Smooth muscle cell (in vitro differentiated cells): ENCODE measurements around the gene CERS6. TPM values are rescaled to one million over a fixed set of nuclear protein-coding genes. Genes with fewer than 3 reads are reported as not detected.

Experiments
- DNase-seq: peaks from one replicate; lab custom pipeline; 2025; ENCODE audit not compliant: unreplicated experiment; lab: John Stamatoyannopoulos, UW
- H2AFZ ChIP-seq: fragments of 200-600 bp; sonication (generic); 2 replicates; pipeline ENCODE4 v1.6.0; 2016; ENCODE audit warnings: antibody characterized with exemption, low read depth, mild to moderate bottlenecking
- H3F3A ChIP-seq: fragments of 200-600 bp; sonication (generic); 2 replicates; pipeline ENCODE4 v1.6.0; 2017; ENCODE audit warnings: antibody characterized with exemption, low read depth
- H3K27ac ChIP-seq: fragments of 200-600 bp; sonication (generic); 2 replicates; pipeline ENCODE4 v1.5.1; 2016; ENCODE audit warnings: low read depth, mild to moderate bottlenecking
- H3K27me3 ChIP-seq: fragments of 200-600 bp; sonication (generic); 2 replicates; pipeline ENCODE4 v1.6.1; 2016; ENCODE audit warnings: low read depth, mild to moderate bottlenecking
- H3K36me3 ChIP-seq: fragments of 200-600 bp; sonication (generic); 2 replicates; pipeline ENCODE4 v1.5.1; 2016; ENCODE audit warnings: low read depth
- H3K4me1 ChIP-seq: fragments of 200-600 bp; sonication (generic); 2 replicates; pipeline ENCODE4 v1.5.1; 2016; ENCODE audit warnings: low read depth
- H3K4me2 ChIP-seq: fragments of 200-600 bp; sonication (generic); 2 replicates; pipeline ENCODE4 v1.6.0; 2016; ENCODE audit warnings: mild to moderate bottlenecking
- H3K4me3 ChIP-seq: fragments of 200-600 bp; sonication (generic); 2 replicates; pipeline ENCODE4 v1.5.1; 2016; ENCODE audit warnings: mild to moderate bottlenecking
- H3K79me2 ChIP-seq: fragments of 200-600 bp; sonication (generic); 2 replicates; pipeline ENCODE4 v1.6.0; 2016; ENCODE audit warnings: low read depth, mild to moderate bottlenecking
- H3K9ac ChIP-seq: fragments of 200-600 bp; sonication (generic); 2 replicates; pipeline ENCODE4 v1.6.0; 2016; ENCODE audit warnings: low read depth
- H3K9me3 ChIP-seq: fragments of 200-600 bp; sonication (generic); replicated peaks from 2 replicates; pipeline ENCODE4 v1.5.1; 2016; ENCODE audit warnings: low read depth
- H4K20me1 ChIP-seq: fragments of 200-600 bp; sonication (generic); 2 replicates; pipeline ENCODE4 v1.6.0; 2016; ENCODE audit warnings: low read depth
- CTCF ChIP-seq: fragments of 200-600 bp; sonication (generic); IDR thresholded peaks from 2 replicates; pipeline ENCODE4 v1.5.1; 2017; ENCODE audit warnings: borderline replicate concordance, mild to moderate bottlenecking, antibody characterized with exemption; ENCODE audit not compliant: insufficient read depth, poor library complexity, severe bottlenecking
- WGBS: methylation state at CpG from one replicate; pipeline ENCODE4 v1.1.7; 2016; ENCODE audit warnings: low lambda C conversion rate; 5-methylcytosine and 5-hydroxymethylcytosine counted together
- polyA plus RNA-seq: library from polyadenylated mRNA; unstranded; fragments of >200 nt; fragmentation: Nextera tagmentation; extraction: Ambion mirVana; gene quantifications from 2 replicates; pipeline ENCODE4 v1.2.1, GENCODE V29; 2016
- total RNA-seq: library from RNA; depleted of rRNA; stranded (reverse); fragments of >200 nt; gene quantifications from 2 replicates; pipeline ENCODE4 v1.2.3, GENCODE V29; 2014

The CERS6 gene
- total and polyA plus RNA-seq, 2 experiments from 2014 or later = 9.2 to 26.6 TPM

- H3K4me3 ChIP-seq = no peak overlapping the region
- TF ChIP-seq CTCF = no peak
- no peak overlapping the region for H3K9ac ChIP-seq
- peaks cover 4% of the 10 kb centered on the region for H4K20me1 ChIP-seq
- H3K27ac ChIP-seq = no peak overlapping the region
- no peaks in the 10 kb centered on the region for H3K79me2 ChIP-seq
- H3F3A ChIP-seq = no peaks in the 10 kb centered on the region
- H3K36me3 ChIP-seq = no peaks in the 10 kb centered on the region
- H3K9me3 ChIP-seq = no peaks in the 10 kb centered on the region
- no peak overlapping the region for H3K4me2 ChIP-seq
- H2AFZ ChIP-seq = no peak overlapping the region
- H3K27me3 ChIP-seq = no peaks in the 10 kb centered on the region
- no peak for DNase-seq
- H3K4me1 ChIP-seq = no peaks in the 10 kb centered on the region
- WGBS = 95% methylated on average over 1 of the region's 1 CpG
These were observed 117.2 kb downstream of the CERS6 start for GRCh38 chr2:168573128-168573903.

GRCh38 chr2:168574856-168575630 is 119.0 kb downstream of the CERS6 start:
- H3K79me2 ChIP-seq = no peaks in the 10 kb centered on the region
- no peaks in the 10 kb centered on the region for H4K20me1 ChIP-seq
- no peaks in the 10 kb centered on the region for H3K9me3 ChIP-seq
- H3K9ac ChIP-seq = no peak overlapping the region
- H3K27me3 ChIP-seq = no peaks in the 10 kb centered on the region
- WGBS = 85% methylated on average over 4 of the region's 4 CpGs
- no peak for DNase-seq
- H3K4me3 ChIP-seq = no peak overlapping the region
- no peaks in the 10 kb centered on the region for H3K4me1 ChIP-seq
- H2AFZ ChIP-seq = no peak overlapping the region
- no peak overlapping the region for H3K4me2 ChIP-seq
- no peak for TF ChIP-seq CTCF
- peak overlapping the region; percentile 37 for H3K27ac ChIP-seq
- H3K36me3 ChIP-seq = no peaks in the 10 kb centered on the region
- H3F3A ChIP-seq = no peaks in the 10 kb centered on the region

GRCh38 chr2:168577885-168578284 is 121.8 kb downstream of the CERS6 start:
- Histone ChIP-seq H3K36me3 (no peaks in the 10 kb centered on the region), H3K27me3 (no peaks in the 10 kb centered on the region), H3K9ac (no peak overlapping the region), H3K79me2 (no peaks in the 10 kb centered on the region), H3K27ac (no peak overlapping the region), H4K20me1 (no peaks in the 10 kb centered on the region), H3K4me3 (no peak overlapping the region), H3K4me1 (no peaks in the 10 kb centered on the region), H2AFZ (no peak overlapping the region), H3F3A (no peaks in the 10 kb centered on the region), H3K4me2 (no peak overlapping the region), H3K9me3 (no peaks in the 10 kb centered on the region)
- no peak for TF ChIP-seq CTCF
- 72% methylated on average over 5 of the region's 5 CpGs for WGBS
- no peak for DNase-seq
